Cardiac fibroblast (primary cell): Measurements from ENCODE around the gene TTLL12.

ENCODE experiments used
- DNase-seq, 2 donors: peaks; one replicate each; pipeline versions ENCODE4 v3.0.0 to v3.0.0-alpha.2; 2010; ENCODE audit warnings: low read depth in 2 of 2
- H3K4me3 ChIP-seq, 2 donors: replicated peaks in 1 of 2; 1 replicate in 1 of 2; 2 replicates in 1 of 2; pipeline ENCODE4 v1.5.1; 2011; ENCODE audit warnings: low read depth in 2 of 2, low read length in 2 of 2, mild to moderate bottlenecking in 2 of 2, moderate library complexity in 1 of 2
- TF ChIP-seq, protein P1 (sequence below): IDR thresholded peaks from one replicate; pipeline ENCODE4 v1.5.1; 2011; ENCODE audit warnings: low read depth, mild to moderate bottlenecking, low read length, inconsistent platforms

The TTLL12 gene

DNA sequence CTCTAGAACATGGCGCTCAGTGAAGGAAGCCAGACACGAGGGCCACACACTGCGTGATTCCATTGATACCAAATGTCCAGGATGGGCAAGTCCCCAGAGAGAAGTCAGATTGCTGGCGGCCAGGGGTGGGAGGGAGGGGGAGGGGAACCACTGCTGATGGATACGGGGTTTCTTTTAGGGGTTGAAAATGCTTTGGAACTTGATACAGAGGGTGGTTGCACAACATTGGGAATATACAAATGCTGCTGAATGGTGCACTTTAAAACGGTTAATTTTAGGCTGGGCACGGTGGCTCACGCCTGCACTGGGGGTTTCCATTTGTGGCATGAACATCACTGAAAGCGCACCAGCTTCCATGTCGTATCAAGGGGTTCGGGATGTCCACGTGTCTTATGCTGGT lies 30.5 kb downstream of the TTLL12 start:
- DNase-seq: no peak
- TF ChIP-seq, protein P1, sequence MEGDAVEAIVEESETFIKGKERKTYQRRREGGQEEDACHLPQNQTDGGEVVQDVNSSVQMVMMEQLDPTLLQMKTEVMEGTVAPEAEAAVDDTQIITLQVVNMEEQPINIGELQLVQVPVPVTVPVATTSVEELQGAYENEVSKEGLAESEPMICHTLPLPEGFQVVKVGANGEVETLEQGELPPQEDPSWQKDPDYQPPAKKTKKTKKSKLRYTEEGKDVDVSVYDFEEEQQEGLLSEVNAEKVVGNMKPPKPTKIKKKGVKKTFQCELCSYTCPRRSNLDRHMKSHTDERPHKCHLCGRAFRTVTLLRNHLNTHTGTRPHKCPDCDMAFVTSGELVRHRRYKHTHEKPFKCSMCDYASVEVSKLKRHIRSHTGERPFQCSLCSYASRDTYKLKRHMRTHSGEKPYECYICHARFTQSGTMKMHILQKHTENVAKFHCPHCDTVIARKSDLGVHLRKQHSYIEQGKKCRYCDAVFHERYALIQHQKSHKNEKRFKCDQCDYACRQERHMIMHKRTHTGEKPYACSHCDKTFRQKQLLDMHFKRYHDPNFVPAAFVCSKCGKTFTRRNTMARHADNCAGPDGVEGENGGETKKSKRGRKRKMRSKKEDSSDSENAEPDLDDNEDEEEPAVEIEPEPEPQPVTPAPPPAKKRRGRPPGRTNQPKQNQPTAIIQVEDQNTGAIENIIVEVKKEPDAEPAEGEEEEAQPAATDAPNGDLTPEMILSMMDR: no peak
- no peak overlapping the region for H3K4me3 ChIP-seq

DNA sequence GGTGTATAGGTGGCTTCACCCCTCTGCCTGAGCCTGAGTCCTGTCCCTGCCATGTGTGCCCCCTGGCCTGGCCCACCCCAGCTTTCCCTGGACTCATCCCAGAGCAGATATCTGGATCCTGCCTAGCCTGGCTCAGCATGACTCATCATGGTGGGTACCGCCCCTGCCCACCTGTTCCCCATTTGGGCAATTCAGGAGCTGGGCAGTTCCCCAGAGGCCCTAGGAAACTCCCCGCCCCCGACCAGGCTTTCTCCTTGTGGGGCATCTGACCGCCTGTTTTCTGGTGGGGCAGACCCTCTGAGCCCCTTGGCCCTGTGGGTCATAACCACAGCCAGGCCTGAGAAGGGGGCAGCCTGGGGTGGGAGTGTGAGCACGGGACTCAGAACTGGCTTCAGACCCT lies 31.1 kb downstream of the TTLL12 start:
- no peak overlapping the region for H3K4me3 ChIP-seq
- TF ChIP-seq, protein P1: no peak
- no peak for DNase-seq

DNA sequence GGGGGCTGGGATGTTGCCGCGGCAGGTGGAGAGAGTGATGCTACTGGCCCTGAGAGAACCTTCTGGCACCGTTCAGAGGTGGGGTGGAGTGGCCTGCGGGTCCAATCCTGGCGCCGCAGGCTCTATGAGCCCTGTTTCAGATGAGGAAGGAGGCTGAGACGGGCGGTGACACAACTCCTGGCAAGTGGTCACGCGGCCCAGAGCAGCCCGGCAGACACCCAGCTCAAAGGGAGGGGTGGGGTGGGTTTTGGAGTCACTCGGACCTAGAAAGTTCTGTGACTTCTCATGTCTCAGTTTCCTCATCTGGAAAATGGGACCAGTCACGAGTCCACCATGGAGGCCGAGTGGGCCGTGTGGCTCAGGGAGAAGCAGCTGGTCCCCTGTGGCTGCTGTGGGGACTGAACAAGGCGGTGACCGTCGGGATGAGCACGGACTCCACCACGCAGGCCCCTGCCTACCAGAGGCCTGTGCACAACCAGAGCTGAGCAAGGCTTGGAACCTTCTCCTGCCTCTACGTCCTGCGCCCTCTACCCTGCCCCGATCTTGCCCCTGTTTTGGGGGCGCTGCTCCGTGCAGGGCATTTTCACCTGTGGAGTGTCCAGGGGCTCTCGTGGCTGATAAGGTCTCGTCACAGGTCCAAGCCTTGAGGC lies 31.9 kb downstream of the TTLL12 start:
- no peak overlapping the region for H3K4me3 ChIP-seq
- TF ChIP-seq, protein P1: no peak
- DNase-seq: no peak

DNA sequence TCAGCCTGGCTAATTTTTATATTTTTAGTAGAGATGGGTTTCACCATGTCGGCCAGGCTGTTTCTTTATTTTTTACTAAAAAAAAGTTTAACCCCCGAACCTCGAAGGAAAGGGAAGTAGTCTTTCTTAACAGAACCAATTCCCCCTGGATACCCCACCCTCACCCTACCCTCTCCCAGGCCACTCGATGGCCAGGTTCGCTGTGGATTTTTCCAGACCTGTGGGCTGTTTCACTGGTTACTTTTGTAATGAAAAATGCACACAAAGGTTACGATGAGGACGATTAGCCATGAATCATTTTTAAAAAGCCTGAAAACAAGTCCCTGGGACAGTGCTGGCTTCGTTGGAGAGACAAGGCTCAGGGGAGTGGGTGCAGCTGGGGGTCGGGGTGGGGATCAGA lies 33.0 kb downstream of the TTLL12 start:
- peak overlapping the region in 1 of 2 donors; percentile 33 for H3K4me3 ChIP-seq
- TF ChIP-seq, protein P1: no peak
- peak in 1 of 2 donors; percentile 35 for DNase-seq

DNA sequence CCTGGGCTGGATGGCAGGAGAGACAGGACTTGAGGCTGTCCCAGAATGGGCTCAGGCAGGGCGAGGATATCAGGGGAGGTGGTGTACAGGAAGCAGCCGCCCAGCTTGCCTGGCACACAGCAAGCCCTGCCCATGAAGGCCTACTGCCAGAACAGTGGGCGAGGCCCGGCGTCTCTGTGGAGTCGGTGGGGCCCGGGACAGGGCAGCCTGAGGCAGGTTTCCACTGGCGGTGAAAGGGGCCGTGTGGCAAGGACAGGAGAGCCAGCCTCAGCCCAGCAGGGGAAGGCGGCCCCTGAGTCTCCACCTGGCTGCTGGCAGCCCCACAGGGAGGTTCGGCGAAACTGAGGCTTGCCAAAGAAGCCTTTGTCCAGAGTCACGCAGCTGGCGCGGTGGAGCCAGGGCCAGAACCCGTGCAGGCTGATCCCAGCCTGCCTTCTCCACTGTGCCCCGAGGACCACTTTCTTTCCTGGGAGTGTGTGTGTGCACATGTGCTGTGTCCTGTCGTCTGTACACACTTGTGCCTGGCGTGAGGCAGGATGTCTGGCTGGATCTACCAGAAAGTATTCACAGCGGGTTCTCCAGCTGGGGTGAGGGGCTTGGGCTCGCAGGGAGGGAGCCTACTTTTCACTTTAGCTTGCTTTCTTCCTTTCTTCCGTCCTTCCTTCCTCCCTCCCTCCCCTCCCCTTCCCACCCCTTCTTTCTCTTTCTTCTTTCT lies 34.4 kb downstream of the TTLL12 start:
- DNase-seq: peak; percentile 38 to 69
- H3K4me3 ChIP-seq: peak overlapping the region; percentile 70 to 90

DNA sequence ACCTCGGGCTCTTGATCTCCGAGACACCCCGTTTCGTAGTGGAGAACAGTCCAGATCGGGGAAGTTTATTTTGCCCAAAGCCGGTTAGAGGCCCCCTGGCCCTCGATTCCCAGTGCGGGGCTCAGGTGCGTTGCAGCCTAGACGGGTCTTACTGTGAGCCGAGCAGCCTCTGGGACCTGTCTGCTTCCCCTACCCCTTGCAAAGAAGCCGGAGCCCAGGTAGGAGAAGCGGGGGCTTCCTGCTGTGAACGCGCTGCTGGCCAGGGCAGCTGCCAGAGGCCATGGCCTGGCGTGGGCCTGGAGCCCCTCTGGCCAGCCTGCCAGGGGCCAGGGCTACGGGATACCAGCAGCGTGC lies 35.0 kb downstream of the TTLL12 start:
- TF ChIP-seq, protein P1: no peak
- peak overlapping the region; percentile 70 to 90 for H3K4me3 ChIP-seq
- DNase-seq: no peak

More for the DNA sequence above, 34.4 kb downstream of the TTLL12 start:
- TF ChIP-seq, protein P1: no peak
